IMR-90 (cell line): Measurements from ENCODE around the gene ZNF836. TPM values are rescaled to one million over a fixed set of nuclear protein-coding genes. Genes with fewer than 3 reads are reported as not detected.

Source experiments
- ATAC-seq: fragments of 200-7000 bp; cut with Tn5 transposase; 2 replicates; pipeline ENCODE4 v1.9.1; 2020; ENCODE audit warnings: low read depth, mild to moderate bottlenecking, moderate library complexity
- BruUV-seq: library from RNA; stranded (reverse); fragments of 400-500 nt; replicated peaks from 2 replicates; lab custom pipeline; 2021; lab: Mats Ljungman, UMichigan
- CTCF ChIA-PET: fragments of 300-600 bp; formaldehyde crosslinking; extraction: SDS; loops from one replicate; lab custom pipeline; 2021; ENCODE audit warnings: antibody characterized with exemption; lab: Yijun Ruan, JAX
- POLR2A ChIA-PET: fragments of 300-600 bp; sonication (Branson Sonifier 250); formaldehyde crosslinking; loops from one replicate; lab custom pipeline; 2022; ENCODE audit warnings: antibody characterized with exemption; ENCODE audit not compliant: unreplicated experiment; lab: Charles Lee
- DNase-seq: peaks from one replicate; pipeline ENCODE4 v3.0.0; 2013
- H2AFZ ChIP-seq: replicated peaks from 2 replicates; pipeline ENCODE3; 2013; ENCODE audit warnings: low read length, mild to moderate bottlenecking; ENCODE audit not compliant: poor library complexity
- H2AK5ac ChIP-seq: 2 replicates; pipeline ENCODE4 v1.6.1; 2013; ENCODE audit warnings: low read depth, low read length, inconsistent platforms
- H2AK9ac ChIP-seq: replicated peaks from 2 replicates; pipeline ENCODE3; 2013; ENCODE audit warnings: mild to moderate bottlenecking, low read depth, low read length, moderate library complexity; ENCODE audit not compliant: poor library complexity
- H2BK120ac ChIP-seq: 2 replicates; pipeline ENCODE4 v1.6.1; 2013; ENCODE audit warnings: low read depth, low read length, inconsistent platforms
- H2BK15ac ChIP-seq: 3 replicates; pipeline ENCODE4 v1.6.1; 2013; ENCODE audit warnings: low read depth, low read length, inconsistent platforms
- H2BK20ac ChIP-seq: 2 replicates; pipeline ENCODE4 v1.6.1; 2013; ENCODE audit warnings: low read depth, mild to moderate bottlenecking, inconsistent platforms, low read length, moderate library complexity
- H2BK5ac ChIP-seq: 2 replicates; pipeline ENCODE4 v1.6.1; 2013; ENCODE audit warnings: mild to moderate bottlenecking, low read depth, low read length, inconsistent platforms; ENCODE audit not compliant: poor library complexity, severe bottlenecking
- H3K14ac ChIP-seq: replicated peaks from 2 replicates; pipeline ENCODE4 v1.6.1; 2013; ENCODE audit warnings: low read depth, low read length, inconsistent platforms
- H3K18ac ChIP-seq: 2 replicates; pipeline ENCODE4 v1.6.1; 2013; ENCODE audit warnings: low read depth, low read length, control low read depth
- H3K23ac ChIP-seq: 2 replicates; pipeline ENCODE4 v1.6.1; 2013; ENCODE audit warnings: low read depth, low read length, inconsistent platforms
- H3K27ac ChIP-seq: 2 replicates; pipeline ENCODE4 v1.5.1; 2013; ENCODE audit warnings: mild to moderate bottlenecking, control low read depth, low read length; ENCODE audit not compliant: insufficient read depth
- H3K27me3 ChIP-seq: 2 replicates; pipeline ENCODE4 v1.6.1; 2013; ENCODE audit warnings: low read length; ENCODE audit not compliant: control insufficient read depth, insufficient read depth
- H3K36me3 ChIP-seq: 2 replicates; pipeline ENCODE4 v1.6.1; 2013; ENCODE audit warnings: low read length, mixed read lengths; ENCODE audit not compliant: control insufficient read depth, insufficient read depth
- H3K4ac ChIP-seq: 2 replicates; pipeline ENCODE4 v1.6.1; 2013; ENCODE audit warnings: low read depth, low read length, inconsistent platforms
- H3K4me1 ChIP-seq: 2 replicates; pipeline ENCODE4 v1.6.1; 2013; ENCODE audit warnings: low read length, mixed read lengths; ENCODE audit not compliant: control insufficient read depth, insufficient read depth
- H3K4me2 ChIP-seq: 2 replicates; pipeline ENCODE4 v1.6.1; 2013; ENCODE audit warnings: low read depth, mild to moderate bottlenecking, control low read depth, low read length, moderate library complexity
- H3K4me3 ChIP-seq: 2 replicates; pipeline ENCODE4 v1.5.1; 2013; ENCODE audit warnings: low read depth, mild to moderate bottlenecking, control low read depth, low read length, moderate library complexity; ENCODE audit not compliant: insufficient read depth
- H3K56ac ChIP-seq: 2 replicates; pipeline ENCODE4 v1.6.1; 2013; ENCODE audit warnings: low read length, inconsistent platforms; ENCODE audit not compliant: insufficient read depth; ENCODE audit errors: extremely low read depth
- H3K79me1 ChIP-seq, 2 experiments: 2 replicates each; pipeline ENCODE4 v1.6.1; 2013; ENCODE audit warnings: low read length in 2 of 2, inconsistent platforms in 1 of 2, low read depth in 1 of 2
- H3K9ac ChIP-seq: 2 replicates; pipeline ENCODE4 v1.6.1; 2013; ENCODE audit warnings: low read depth, low read length, control low read depth
- H3K9me1 ChIP-seq: 2 replicates; pipeline ENCODE4 v1.6.1; 2013; ENCODE audit warnings: low read length, inconsistent platforms; ENCODE audit not compliant: insufficient read depth
- H3K9me3 ChIP-seq: 2 replicates; pipeline ENCODE4 v1.6.1; 2013; ENCODE audit warnings: low read length; ENCODE audit not compliant: control insufficient read depth, insufficient read depth
- H4K20me1 ChIP-seq: 2 replicates; pipeline ENCODE4 v1.6.1; 2013; ENCODE audit warnings: low read length, inconsistent platforms; ENCODE audit not compliant: insufficient read depth
- H4K5ac ChIP-seq: 2 replicates; pipeline ENCODE4 v1.6.1; 2013; ENCODE audit warnings: mild to moderate bottlenecking, low read depth, low read length, control low read depth
- H4K8ac ChIP-seq, 2 experiments: 2 replicates each; pipeline ENCODE4 v1.6.1; 2013; ENCODE audit warnings: low read depth in 2 of 2, low read length in 2 of 2, control low read depth in 1 of 2, inconsistent platforms in 1 of 2
- H4K91ac ChIP-seq: 2 replicates; pipeline ENCODE4 v1.6.1; 2013; ENCODE audit warnings: low read depth, low read length, inconsistent platforms; ENCODE audit not compliant: insufficient read depth
- BHLHE40 ChIP-seq: fragments of 150-350 bp; IDR thresholded peaks from 2 replicates; pipeline ENCODE4 v1.6.1; 2016; ENCODE audit warnings: mild to moderate bottlenecking, low read depth, low read length
- CEBPB ChIP-seq: IDR thresholded peaks from 2 replicates; pipeline ENCODE4 v1.6.1; 2012; ENCODE audit warnings: low read depth, low read length, improper control_type of control experiment
- CHD1 ChIP-seq: IDR thresholded peaks from 2 replicates; pipeline ENCODE4 v1.6.1; 2012; ENCODE audit warnings: low read depth, low read length, improper control_type of control experiment
- CTCF ChIP-seq: conservative IDR thresholded peaks from 2 replicates; pipeline ENCODE4 v1.5.1; 2012; ENCODE audit warnings: mild to moderate bottlenecking, low read depth, low read length, improper control_type of control experiment
- MAFK ChIP-seq: IDR thresholded peaks from 2 replicates; pipeline ENCODE4 v1.6.1; 2012; ENCODE audit warnings: low read depth, low read length, improper control_type of control experiment
- NFE2L2 ChIP-seq: fragments of 150-350 bp; IDR thresholded peaks from 2 replicates; pipeline ENCODE4 v1.6.1; 2016; ENCODE audit warnings: low read depth, mild to moderate bottlenecking, low read length
- RCOR1 ChIP-seq: IDR thresholded peaks from 2 replicates; pipeline ENCODE4 v1.6.1; 2012; ENCODE audit warnings: mild to moderate bottlenecking, low read length, improper control_type of control experiment; ENCODE audit not compliant: insufficient replicate concordance
- RFX5 ChIP-seq: IDR thresholded peaks from 2 replicates; pipeline ENCODE4 v1.8.0; 2012; ENCODE audit warnings: low read depth, mild to moderate bottlenecking, low read length, moderate library complexity
- USF2 ChIP-seq: fragments of 150-350 bp; IDR thresholded peaks from 2 replicates; pipeline ENCODE4 v1.6.1; 2017; ENCODE audit warnings: mild to moderate bottlenecking, antibody characterized with exemption, low read length, low read depth
- WGBS, 2 experiments: methylation state at CpG; one replicate each; pipeline versions ENCODE4 v1.1.5 to v1.1.7; 2013; ENCODE audit warnings: missing lambda C conversion rate in 2 of 2; ENCODE audit not compliant: insufficient read length in 1 of 2; ENCODE audit errors: extremely low coverage in 2 of 2; 5-methylcytosine and 5-hydroxymethylcytosine counted together
- dilution Hi-C: fragments of 300-500 bp; cut with HindIII; formaldehyde crosslinking; loops from one replicate; pipeline ENCODE4 v1.14.3; 2018; ENCODE audit warnings: low sequenced_read_pairs; ENCODE audit not compliant: unreplicated experiment
- in situ Hi-C: fragments of 300-500 bp; cut with MboI; formaldehyde crosslinking; loops from 3 replicates; pipeline ENCODE4 v1.14.3; 2019; ENCODE audit warnings: low sequenced_read_pairs, inconsistent platforms, mixed read lengths
- intact Hi-C: fragments of 100-400 bp; cut with micrococcal nuclease; formaldehyde crosslinking; loops from 2 replicates; pipeline ENCODE4 v1.10.0; 2022
- polyA plus RNA-seq, 3 experiments: library from polyadenylated mRNA; depleted of rRNA; stranded (reverse); fragments of >200 nt; gene quantifications; 2 replicates each; pipeline ENCODE4 v1.2.3, GENCODE V29; 2012; ENCODE audit warnings: low replicate concordance in 1 of 3
- total RNA-seq: library from RNA; depleted of rRNA; stranded (reverse); fragments of >200 nt; gene quantifications from 2 replicates; pipeline ENCODE4 v1.2.3, GENCODE V29; 2012

The ZNF836 gene
- total and polyA plus RNA-seq, 2 of the 4 experiments (the other 2 are of a cell fraction), result 1.1 to 4.1 TPM

GRCh38 chr19:52114691-52115090 lies 56.7 kb downstream of the ZNF836 start:
- CTCF ChIA-PET, result no interaction called here
- Histone ChIP-seq H3K27ac (no peak overlapping the region), H3K18ac (no peak overlapping the region), H2BK5ac (no peak overlapping the region), H4K20me1 (no peaks in the 10 kb centered on the region), H3K9me3 (peaks cover 83% of the 10 kb centered on the region), H3K4me2 (no peak overlapping the region), H3K4me1 (no peaks in the 10 kb centered on the region), H3K23ac (no peak overlapping the region), H2AK9ac (no peak overlapping the region), H3K56ac (no peak overlapping the region), H2AK5ac (no peak overlapping the region), H3K27me3 (no peaks in the 10 kb centered on the region), H4K5ac (no peak overlapping the region), H3K9me1 (no peaks in the 10 kb centered on the region), H3K14ac (no peak overlapping the region), H4K91ac (no peak overlapping the region), H3K36me3 (peaks cover 35% of the 10 kb centered on the region), H4K8ac (no peak overlapping the region), H3K9ac (no peak overlapping the region), H2BK120ac (no peak overlapping the region), H2BK15ac (no peak overlapping the region), H3K4ac (no peak overlapping the region), H3K4me3 (no peak overlapping the region), H2AFZ (no peak overlapping the region), H3K79me1 (peaks cover 0 to 3% of the 10 kb centered on the region in 2 experiments; a peak in 1 of 4 replicates), H2BK20ac (no peak overlapping the region)
- in situ Hi-C loops, result no loop called here
- DNase-seq (no peak), ATAC-seq (no peak)
- POLR2A ChIA-PET, result no interaction called here
- no CpG with 5 or more reads among the region's 5 CpGs for WGBS, 2 experiments
- BruUV-seq, result no TSS peak
- dilution Hi-C loops, result no loop called here
- intact Hi-C loops, result no loop called here
- TF ChIP-seq CHD1 (no peak), CEBPB (no peak), RCOR1 (no peak), MAFK (no peak), CTCF (no peak), NFE2L2 (no peak), USF2 (no peak), RFX5 (no peak), BHLHE40 (no peak)
